OCI-LY3 (cell line): ENCODE data around the gene PER1.

Experiments
- H2AFZ ChIP-seq: fragments of 200-600, 300-600 bp; shearing (Covaris generic); 2 replicates; pipeline ENCODE4 v1.6.0; 2014; ENCODE audit warnings: antibody characterized with exemption, low read depth, low read length
- H3K27ac ChIP-seq: fragments of 200-600, 300-600 bp; sonication (generic); 2 replicates; pipeline ENCODE4 v1.5.1; 2014; ENCODE audit warnings: mild to moderate bottlenecking, low read length, moderate library complexity, mixed read lengths
- H3K27me3 ChIP-seq: fragments of 200-600, 300-600 bp; sonication (generic); 2 replicates; pipeline ENCODE4 v1.6.1; 2014; ENCODE audit warnings: low read depth, low read length, mixed read lengths
- H3K36me3 ChIP-seq: fragments of 200-600, 300-600 bp; sonication (generic); replicated peaks from 2 replicates; pipeline ENCODE3; 2014; ENCODE audit warnings: low read depth, low read length, mixed read lengths
- H3K4me1 ChIP-seq: fragments of 300-600, 200-600 bp; sonication (generic); 2 replicates; pipeline ENCODE4 v1.6.1; 2014; ENCODE audit warnings: low read length, mixed read lengths
- H3K4me2 ChIP-seq: fragments of 200-600, 300-600 bp; sonication (generic); 2 replicates; pipeline ENCODE4 v1.6.1; 2014; ENCODE audit warnings: low read length, mixed read lengths
- H3K4me3 ChIP-seq: fragments of 300-600, 200-600 bp; sonication (generic); 2 replicates; pipeline ENCODE4 v1.5.1; 2014; ENCODE audit warnings: antibody characterized with exemption, mild to moderate bottlenecking, low read length, moderate library complexity
- H3K79me2 ChIP-seq: fragments of 300-600, 200-600 bp; shearing (Covaris generic); 2 replicates; pipeline ENCODE4 v1.6.1; 2014; ENCODE audit warnings: mild to moderate bottlenecking, low read length, mixed read lengths
- H3K9ac ChIP-seq: fragments of 300-600, 200-600 bp; shearing (Covaris generic); 2 replicates; pipeline ENCODE4 v1.6.0; 2014; ENCODE audit warnings: mild to moderate bottlenecking, low read length, moderate library complexity
- H3K9me3 ChIP-seq: fragments of 200-600, 300-600 bp; shearing (Covaris generic); 2 replicates; pipeline ENCODE4 v1.6.1; 2014; ENCODE audit warnings: low read length, mixed read lengths; ENCODE audit not compliant: insufficient read depth
- H4K20me1 ChIP-seq: fragments of 200-600, 300-600 bp; sonication (generic); 2 replicates; pipeline ENCODE4 v1.6.1; 2016; ENCODE audit warnings: low read length, mixed read lengths; ENCODE audit not compliant: insufficient read depth
- CTCF ChIP-seq: fragments of 200-600, 300-600 bp; sonication (generic); IDR thresholded peaks from 2 replicates; pipeline ENCODE4 v1.5.1; 2014; ENCODE audit warnings: antibody characterized with exemption, low read length, low read depth
- EZH2phosphoT487 ChIP-seq: fragments of 200-600 bp; shearing (Covaris generic); IDR thresholded peaks from 2 replicates; pipeline ENCODE4 v1.6.1; 2018; ENCODE audit warnings: antibody characterized with exemption, mixed run types, low read depth

Gene PER1

GRCh38 chr17:8154608-8155155 is 2.5 kb upstream of the PER1 start:
- no peaks in the 10 kb centered on the region for H3K9me3 ChIP-seq
- H2AFZ ChIP-seq = no peak overlapping the region
- no peak overlapping the region for H3K9ac ChIP-seq
- TF ChIP-seq EZH2phosphoT487 (no peak), CTCF (no peak)
- no peak overlapping the region for H3K27ac ChIP-seq
- H3K4me3 ChIP-seq = peak overlapping the region; percentile 49; the same call in 1 of the 2 replicates
- H3K27me3 ChIP-seq = no peaks in the 10 kb centered on the region
- H3K79me2 ChIP-seq = peaks cover 12% of the 10 kb centered on the region; the same call in 1 of the 2 replicates
- H3K4me2 ChIP-seq = peak overlapping the region; percentile 83
- H4K20me1 ChIP-seq = no peaks in the 10 kb centered on the region
- H3K4me1 ChIP-seq = peaks cover 23% of the 10 kb centered on the region
- H3K36me3 ChIP-seq = peaks cover 5% of the 10 kb centered on the region

GRCh38 chr17:8153957-8154607 is 1.9 kb upstream of the PER1 start:
- peaks cover 23% of the 10 kb centered on the region for H3K4me1 ChIP-seq
- no peak for TF ChIP-seq EZH2phosphoT487
- no peak for TF ChIP-seq CTCF
- no peaks in the 10 kb centered on the region for H4K20me1 ChIP-seq
- peak overlapping the region; percentile 49 for H3K4me2 ChIP-seq
- no peaks in the 10 kb centered on the region for H3K27me3 ChIP-seq
- peaks cover 9% of the 10 kb centered on the region; the same call in 1 of the 2 replicates for H3K79me2 ChIP-seq
- H3K9me3 ChIP-seq = no peaks in the 10 kb centered on the region
- no peak overlapping the region for H3K27ac ChIP-seq
- no peak overlapping the region for H2AFZ ChIP-seq
- no peak overlapping the region for H3K9ac ChIP-seq
- peak overlapping the region; percentile 49 for H3K4me3 ChIP-seq
- peaks cover 3% of the 10 kb centered on the region for H3K36me3 ChIP-seq

GRCh38 chr17:8153525-8153956 is 1.3 kb upstream of the PER1 start:
- Histone ChIP-seq H3K27me3 (no peaks in the 10 kb centered on the region), H3K9me3 (no peaks in the 10 kb centered on the region), H3K4me2 (no peak overlapping the region), H3K4me1 (peaks cover 22% of the 10 kb centered on the region), H3K36me3 (peaks cover 2% of the 10 kb centered on the region), H3K27ac (no peak overlapping the region), H3K9ac (no peak overlapping the region), H3K79me2 (peaks cover 9% of the 10 kb centered on the region; the same call in 1 of the 2 replicates), H4K20me1 (no peaks in the 10 kb centered on the region), H2AFZ (no peak overlapping the region), H3K4me3 (no peak overlapping the region)
- TF ChIP-seq EZH2phosphoT487 (no peak), CTCF (no peak)

- Histone ChIP-seq H3K9ac (no peak overlapping the region), H3K36me3 (no peaks in the 10 kb centered on the region), H3K27ac (no peak overlapping the region), H3K9me3 (no peaks in the 10 kb centered on the region), H3K4me3 (peak overlapping the region; percentile 97; the same call in 1 of the 2 replicates), H3K4me1 (peaks cover 20% of the 10 kb centered on the region), H3K4me2 (peak overlapping the region; percentile 99), H2AFZ (no peak overlapping the region), H3K27me3 (no peaks in the 10 kb centered on the region), H4K20me1 (no peaks in the 10 kb centered on the region), H3K79me2 (peaks cover 9% of the 10 kb centered on the region; the same call in 1 of the 2 replicates)
- TF ChIP-seq CTCF (no peak), EZH2phosphoT487 (no peak)
These were observed 837 bp upstream of the PER1 start for GRCh38 chr17:8153031-8153451.
